Measurements from ENCODE around the gene ZNF396.

ZNF396 gene

GRCh38 chr18:35369126-35369525 lies 8.0 kb downstream of the ZNF396 start:
- Histone ChIP-seq H3K27me3 (ENCODE audit: low read length) (no peaks in the 10 kb centered on the region), H3K4me3 (ENCODE audit: insufficient read depth, low read length, poor library complexity, severe bottlenecking) (no peak overlapping the region), H3K9me2 (replicated peaks; ENCODE audit: insufficient read depth, low read length) (no peaks in the 10 kb centered on the region), H3K9ac (ENCODE audit: low read length) (no peak overlapping the region), H3K27ac (ENCODE audit: low read depth, low read length) (no peak overlapping the region), H4K20me1 (ENCODE audit: low read depth, low read length) (no peaks in the 10 kb centered on the region), H2AFZ (ENCODE audit: low read depth, low read length, severe bottlenecking) (no peak overlapping the region), H3F3A (ENCODE audit: insufficient read depth) (no peaks in the 10 kb centered on the region), H3K36me3 (ENCODE audit: low read length) (no peaks in the 10 kb centered on the region), H3K9me3 (ENCODE audit: insufficient read depth, low read length) (no peaks in the 10 kb centered on the region), H3K4me2 (ENCODE audit: low read depth, low read length, poor library complexity, severe bottlenecking) (no peak overlapping the region), H3K79me2 (ENCODE audit: insufficient read depth, low read length) (no peaks in the 10 kb centered on the region)
- TF ChIP-seq CTCF (IDR thresholded peaks at IDR 0.05; ENCODE audit: insufficient read depth, low read length, poor library complexity, severe bottlenecking) (no peak), EZH2phosphoT487 (conservative IDR thresholded peaks at IDR 0.05; ENCODE audit: low read length) (no peak)

GRCh38 chr18:35368595-35368994 lies 8.5 kb downstream of the ZNF396 start:
- Histone ChIP-seq H3K79me2 (ENCODE audit: insufficient read depth, low read length) (no peaks in the 10 kb centered on the region), H3K4me2 (ENCODE audit: low read depth, low read length, poor library complexity, severe bottlenecking) (no peak overlapping the region), H4K20me1 (ENCODE audit: low read depth, low read length) (no peaks in the 10 kb centered on the region), H3K9me3 (ENCODE audit: insufficient read depth, low read length) (no peaks in the 10 kb centered on the region), H3K36me3 (ENCODE audit: low read length) (no peaks in the 10 kb centered on the region), H3K27me3 (ENCODE audit: low read length) (no peaks in the 10 kb centered on the region), H3F3A (ENCODE audit: insufficient read depth) (no peaks in the 10 kb centered on the region), H3K27ac (ENCODE audit: low read depth, low read length) (no peak overlapping the region), H3K9me2 (replicated peaks; ENCODE audit: insufficient read depth, low read length) (no peaks in the 10 kb centered on the region), H2AFZ (ENCODE audit: low read depth, low read length, severe bottlenecking) (no peak overlapping the region), H3K9ac (ENCODE audit: low read length) (no peak overlapping the region), H3K4me3 (ENCODE audit: insufficient read depth, low read length, poor library complexity, severe bottlenecking) (no peak overlapping the region)
- TF ChIP-seq EZH2phosphoT487 (conservative IDR thresholded peaks at IDR 0.05; ENCODE audit: low read length) (no peak), CTCF (IDR thresholded peaks at IDR 0.05; ENCODE audit: insufficient read depth, low read length, poor library complexity, severe bottlenecking) (no peak)

- no peak overlapping the region for H3K4me3 ChIP-seq (ENCODE audit: insufficient read depth, low read length, poor library complexity, severe bottlenecking)
- H3K36me3 ChIP-seq (ENCODE audit: low read length): no peaks in the 10 kb centered on the region
- H4K20me1 ChIP-seq (ENCODE audit: low read depth, low read length): no peaks in the 10 kb centered on the region
- no peak overlapping the region for H3K9ac ChIP-seq (ENCODE audit: low read length)
- H3K9me2 ChIP-seq (replicated peaks; ENCODE audit: insufficient read depth, low read length): no peaks in the 10 kb centered on the region
- no peak overlapping the region for H2AFZ ChIP-seq (ENCODE audit: low read depth, low read length, severe bottlenecking)
- no peak overlapping the region for H3K27ac ChIP-seq (ENCODE audit: low read depth, low read length)
- TF ChIP-seq CTCF (IDR thresholded peaks at IDR 0.05; ENCODE audit: insufficient read depth, low read length, poor library complexity, severe bottlenecking): no peak
- no peaks in the 10 kb centered on the region for H3K79me2 ChIP-seq (ENCODE audit: insufficient read depth, low read length)
- no peaks in the 10 kb centered on the region for H3K27me3 ChIP-seq (ENCODE audit: low read length)
- no peaks in the 10 kb centered on the region for H3K9me3 ChIP-seq (ENCODE audit: insufficient read depth, low read length)
- H3K4me2 ChIP-seq (ENCODE audit: low read depth, low read length, poor library complexity, severe bottlenecking): no peak overlapping the region
- H3F3A ChIP-seq (ENCODE audit: insufficient read depth): no peaks in the 10 kb centered on the region
Observed at GRCh38 chr18:35362531-35362930, 14.6 kb downstream of the ZNF396 start.

Data from SU-DHL-6 (cell line).